Measurements from ENCODE around the gene FAM13A. TPM values are rescaled to one million over a fixed set of nuclear protein-coding genes. Genes with fewer than 3 reads are reported as not detected.

FAM13A gene
- total RNA-seq, 1 donor from 2014 or later: 13.2 TPM

DNA sequence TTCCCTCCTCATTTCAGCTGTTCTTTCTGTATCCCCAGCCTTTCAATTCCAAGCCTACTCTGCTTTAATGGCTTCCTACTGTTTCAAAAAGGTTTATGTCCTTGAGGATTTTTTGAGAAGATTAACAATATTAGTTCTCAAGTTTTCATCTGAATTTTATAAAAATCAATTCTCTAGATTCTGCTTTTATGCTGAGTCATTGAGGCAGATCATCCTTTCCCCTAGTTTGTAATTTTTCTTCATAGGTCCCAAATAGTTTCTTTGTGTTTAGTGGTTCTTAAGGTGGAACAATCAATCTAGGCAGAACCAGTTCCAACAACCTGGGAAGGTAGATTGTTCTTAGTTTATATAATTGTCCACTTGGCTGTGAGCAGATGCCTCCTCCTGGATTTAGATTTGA, 259.3 kb downstream of the FAM13A start:
- Histone ChIP-seq H3K4me1 (no peaks in the 10 kb centered on the region), H3K27ac (no peak overlapping the region), H3K9me3 (no peaks in the 10 kb centered on the region), H3K27me3 (no peaks in the 10 kb centered on the region), H3K4me3 (no peak overlapping the region), H3K36me3 (no peaks in the 10 kb centered on the region)
- DNase-seq (ENCODE audit: low spot score in 2 of 2): no peak
- intact Hi-C loops (cut with DNase I): no loop called here
- TF ChIP-seq, protein P1, sequence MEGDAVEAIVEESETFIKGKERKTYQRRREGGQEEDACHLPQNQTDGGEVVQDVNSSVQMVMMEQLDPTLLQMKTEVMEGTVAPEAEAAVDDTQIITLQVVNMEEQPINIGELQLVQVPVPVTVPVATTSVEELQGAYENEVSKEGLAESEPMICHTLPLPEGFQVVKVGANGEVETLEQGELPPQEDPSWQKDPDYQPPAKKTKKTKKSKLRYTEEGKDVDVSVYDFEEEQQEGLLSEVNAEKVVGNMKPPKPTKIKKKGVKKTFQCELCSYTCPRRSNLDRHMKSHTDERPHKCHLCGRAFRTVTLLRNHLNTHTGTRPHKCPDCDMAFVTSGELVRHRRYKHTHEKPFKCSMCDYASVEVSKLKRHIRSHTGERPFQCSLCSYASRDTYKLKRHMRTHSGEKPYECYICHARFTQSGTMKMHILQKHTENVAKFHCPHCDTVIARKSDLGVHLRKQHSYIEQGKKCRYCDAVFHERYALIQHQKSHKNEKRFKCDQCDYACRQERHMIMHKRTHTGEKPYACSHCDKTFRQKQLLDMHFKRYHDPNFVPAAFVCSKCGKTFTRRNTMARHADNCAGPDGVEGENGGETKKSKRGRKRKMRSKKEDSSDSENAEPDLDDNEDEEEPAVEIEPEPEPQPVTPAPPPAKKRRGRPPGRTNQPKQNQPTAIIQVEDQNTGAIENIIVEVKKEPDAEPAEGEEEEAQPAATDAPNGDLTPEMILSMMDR (IDR thresholded peaks at IDR 0.05): no peak

DNA sequence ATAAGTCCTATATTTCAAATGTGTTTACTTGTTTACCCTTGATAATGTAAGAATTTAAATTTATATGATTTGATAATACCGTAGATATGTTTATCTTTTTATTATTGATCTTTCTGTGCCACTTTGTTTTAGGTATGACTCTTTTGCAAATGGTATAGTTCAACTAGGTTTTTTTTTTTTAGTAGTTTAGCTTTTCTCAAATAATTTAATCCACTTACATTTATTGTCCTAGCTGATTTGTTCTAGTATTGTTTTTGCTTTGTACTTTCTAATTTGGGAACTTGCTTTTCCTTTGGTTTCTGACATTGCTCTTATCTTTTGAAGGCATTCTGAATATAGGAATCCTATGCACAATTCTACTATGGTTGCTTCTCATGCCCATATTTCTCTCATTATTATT, 260.4 kb downstream of the FAM13A start:
- DNase-seq (ENCODE audit: low spot score in 2 of 2): no peak
- intact Hi-C loops (cut with DNase I): no loop called here
- Histone ChIP-seq H3K27ac (no peak overlapping the region), H3K27me3 (no peaks in the 10 kb centered on the region), H3K9me3 (no peaks in the 10 kb centered on the region), H3K36me3 (no peaks in the 10 kb centered on the region), H3K4me1 (peaks cover 0 to 4% of the 10 kb centered on the region in 2 donors), H3K4me3 (no peak overlapping the region)
- TF ChIP-seq, protein P1 (IDR thresholded peaks at IDR 0.05): no peak

- H3K9me3 ChIP-seq: no peaks in the 10 kb centered on the region
- H3K27me3 ChIP-seq: no peaks in the 10 kb centered on the region
- peaks cover 0 to 4% of the 10 kb centered on the region in 2 donors for H3K4me1 ChIP-seq
- DNase-seq (ENCODE audit: low spot score in 2 of 2): no peak
- TF ChIP-seq, protein P1 (IDR thresholded peaks at IDR 0.05): no peak
- H3K36me3 ChIP-seq: peaks cover 0 to 2% of the 10 kb centered on the region in 2 donors
- no peak overlapping the region for H3K4me3 ChIP-seq
- intact Hi-C loops (cut with DNase I): loop anchor here (5.0 kb wide), 1 partner anchor 88 kb away; no protein-coding TSS in a partner anchor
- no peak overlapping the region for H3K27ac ChIP-seq
These were observed 262.0 kb downstream of the FAM13A start for GRCh38 chr4:88794952-88795351.

- DNase-seq (ENCODE audit: low spot score in 2 of 2): no peak
- intact Hi-C loops (cut with DNase I): loop anchor here (5.0 kb wide), 1 partner anchor 87 kb away; no protein-coding TSS in a partner anchor
- no peaks in the 10 kb centered on the region for H3K27me3 ChIP-seq
- H3K4me3 ChIP-seq: no peak overlapping the region
- TF ChIP-seq, protein P1 (IDR thresholded peaks at IDR 0.05): no peak
- H3K27ac ChIP-seq: no peak overlapping the region
- peaks cover 0 to 4% of the 10 kb centered on the region in 2 donors for H3K4me1 ChIP-seq
- H3K9me3 ChIP-seq: no peaks in the 10 kb centered on the region
- H3K36me3 ChIP-seq: peaks cover 0 to 9% of the 10 kb centered on the region in 2 donors
These were observed 262.8 kb downstream of the FAM13A start for GRCh38 chr4:88794087-88794690.

- Histone ChIP-seq H3K27ac (no peak overlapping the region), H3K4me1 (peaks cover 0 to 4% of the 10 kb centered on the region in 2 donors), H3K27me3 (no peaks in the 10 kb centered on the region), H3K4me3 (no peak overlapping the region), H3K9me3 (no peaks in the 10 kb centered on the region), H3K36me3 (peaks cover 0 to 9% of the 10 kb centered on the region in 2 donors)
- intact Hi-C loops (cut with DNase I): loop anchor here (5.0 kb wide), 1 partner anchor 86 kb away; no protein-coding TSS in a partner anchor
- TF ChIP-seq, protein P1 (IDR thresholded peaks at IDR 0.05): no peak
- DNase-seq (ENCODE audit: low spot score in 2 of 2): no peak
These were observed 263.5 kb downstream of the FAM13A start for GRCh38 chr4:88793475-88793874.

All from ascending aorta (tissue), 2 donors.